GM20000 (cell line): ENCODE data around the gene HOXB1.

Experiments used
- DNase-seq: peaks from one replicate; pipeline ENCODE4 v3.0.0; 2012; ENCODE audit warnings: low spot score
- TF ChIP-seq, protein P1 (sequence below): IDR thresholded peaks from 2 replicates; pipeline ENCODE4 v1.5.1; 2012; ENCODE audit warnings: mild to moderate bottlenecking, control low read depth; ENCODE audit errors: extremely low read depth, missing control alignments

HOXB1 gene

DNA sequence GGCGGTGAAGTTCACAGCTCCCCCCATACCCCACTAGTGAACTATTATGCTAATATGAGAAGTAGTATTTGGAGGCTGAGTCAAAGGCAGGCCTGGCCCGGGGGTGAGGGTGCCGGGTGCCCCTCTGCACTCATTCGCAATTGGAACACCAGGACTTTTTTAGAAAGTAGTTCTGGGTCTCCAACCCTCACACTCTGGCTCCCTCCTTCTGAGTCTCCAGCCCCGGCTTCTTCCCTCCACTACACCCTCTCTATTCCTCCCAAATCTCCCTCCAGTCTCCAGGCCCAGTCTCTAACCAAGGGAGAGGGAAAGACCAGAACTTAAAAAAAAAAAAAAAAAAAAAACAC is 25.4 kb upstream of the HOXB1 start:
- TF ChIP-seq, protein P1, sequence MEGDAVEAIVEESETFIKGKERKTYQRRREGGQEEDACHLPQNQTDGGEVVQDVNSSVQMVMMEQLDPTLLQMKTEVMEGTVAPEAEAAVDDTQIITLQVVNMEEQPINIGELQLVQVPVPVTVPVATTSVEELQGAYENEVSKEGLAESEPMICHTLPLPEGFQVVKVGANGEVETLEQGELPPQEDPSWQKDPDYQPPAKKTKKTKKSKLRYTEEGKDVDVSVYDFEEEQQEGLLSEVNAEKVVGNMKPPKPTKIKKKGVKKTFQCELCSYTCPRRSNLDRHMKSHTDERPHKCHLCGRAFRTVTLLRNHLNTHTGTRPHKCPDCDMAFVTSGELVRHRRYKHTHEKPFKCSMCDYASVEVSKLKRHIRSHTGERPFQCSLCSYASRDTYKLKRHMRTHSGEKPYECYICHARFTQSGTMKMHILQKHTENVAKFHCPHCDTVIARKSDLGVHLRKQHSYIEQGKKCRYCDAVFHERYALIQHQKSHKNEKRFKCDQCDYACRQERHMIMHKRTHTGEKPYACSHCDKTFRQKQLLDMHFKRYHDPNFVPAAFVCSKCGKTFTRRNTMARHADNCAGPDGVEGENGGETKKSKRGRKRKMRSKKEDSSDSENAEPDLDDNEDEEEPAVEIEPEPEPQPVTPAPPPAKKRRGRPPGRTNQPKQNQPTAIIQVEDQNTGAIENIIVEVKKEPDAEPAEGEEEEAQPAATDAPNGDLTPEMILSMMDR = no peak
- DNase-seq = no peak

DNA sequence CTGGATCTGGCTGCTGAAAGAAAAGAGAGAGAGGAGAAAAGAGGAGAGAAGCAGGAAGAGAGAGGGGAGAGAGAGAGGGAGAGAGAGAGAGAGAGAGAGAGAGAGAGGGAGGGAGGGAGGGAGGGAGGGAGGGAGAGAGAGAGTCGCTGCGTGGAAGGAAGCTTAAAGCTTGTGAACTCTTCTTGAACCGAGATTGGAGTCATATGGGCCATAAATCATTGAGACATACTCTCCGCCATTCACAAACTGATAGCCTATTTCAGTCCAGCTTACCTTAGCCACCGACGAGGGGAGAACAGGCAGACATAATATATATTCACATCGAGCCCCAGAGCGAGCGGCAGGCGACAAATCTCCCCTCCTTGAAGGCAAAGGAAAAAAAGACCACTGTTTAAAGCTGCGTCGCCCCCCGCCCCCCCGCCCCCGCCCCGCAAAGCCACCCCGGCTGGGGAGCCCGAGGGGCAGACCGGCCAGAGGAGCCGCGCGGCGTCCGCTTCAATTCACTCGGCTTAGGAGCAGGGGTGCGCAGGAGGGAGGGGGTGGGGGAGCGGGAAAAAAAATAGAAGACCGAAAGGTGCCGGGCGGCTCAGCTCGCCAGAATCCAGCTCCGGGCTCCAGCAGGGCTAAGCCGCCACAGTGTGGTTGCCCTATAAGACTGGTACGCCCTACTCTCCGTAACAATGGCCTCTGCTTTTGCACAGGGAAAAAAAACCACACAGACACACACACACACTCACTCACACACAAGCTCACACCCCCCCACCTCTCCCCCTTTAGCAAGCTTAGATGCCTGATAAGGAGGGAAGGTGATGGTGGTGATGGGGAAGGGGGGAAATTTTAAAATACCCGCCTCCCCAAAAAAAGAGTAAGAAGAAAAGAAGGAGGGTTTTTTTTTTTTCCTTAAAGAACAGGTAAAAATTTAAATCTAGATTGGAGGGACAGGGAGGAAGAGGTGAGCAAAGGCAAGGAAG is 24.7 kb upstream of the HOXB1 start:
- peak; percentile 76 for DNase-seq

DNA sequence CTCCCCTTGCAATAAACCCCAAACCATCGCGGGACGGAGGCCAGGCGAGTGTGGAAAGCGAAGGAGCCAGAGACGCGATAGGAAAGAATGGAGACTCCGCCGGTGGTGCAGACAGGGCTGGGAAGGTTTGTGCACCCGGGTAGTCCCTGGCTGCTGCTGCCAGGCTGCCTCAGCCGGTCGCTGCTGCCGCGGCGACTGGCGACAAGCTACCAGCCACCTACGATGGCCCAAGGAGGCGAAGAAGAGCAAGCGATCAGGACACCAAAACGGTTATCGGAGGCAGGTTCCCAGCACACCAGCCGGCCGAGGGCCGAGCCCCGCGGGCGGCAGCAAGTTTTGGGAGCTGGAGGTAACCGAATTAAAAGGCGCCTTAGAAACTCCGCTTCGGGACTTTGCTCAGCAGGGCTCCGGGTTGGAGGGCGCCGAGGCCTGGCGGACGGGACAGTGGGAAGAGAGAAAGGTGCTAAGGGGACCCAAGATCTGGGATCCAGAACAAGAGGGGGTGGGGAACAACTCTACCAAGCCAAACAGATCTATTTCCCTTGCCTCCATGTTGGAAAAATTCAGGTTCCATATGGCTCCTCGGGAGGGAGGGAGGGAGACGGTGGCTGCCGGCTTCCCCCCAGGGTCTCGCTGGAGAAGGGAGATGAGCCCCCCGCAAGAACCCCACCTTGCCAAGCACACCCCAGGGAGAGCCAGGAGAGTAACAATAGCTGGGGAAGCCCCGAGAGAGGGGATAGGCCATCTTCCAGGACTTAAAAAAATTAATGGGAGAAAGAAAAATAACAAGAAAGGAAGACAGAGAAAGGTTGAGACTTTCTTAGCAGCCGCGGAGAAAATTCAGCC is 23.8 kb upstream of the HOXB1 start:
- TF ChIP-seq, protein P1 = no peak
- no peak for DNase-seq

More for the DNA sequence above, 24.7 kb upstream of the HOXB1 start:
- TF ChIP-seq, protein P1 = no peak

DNA sequence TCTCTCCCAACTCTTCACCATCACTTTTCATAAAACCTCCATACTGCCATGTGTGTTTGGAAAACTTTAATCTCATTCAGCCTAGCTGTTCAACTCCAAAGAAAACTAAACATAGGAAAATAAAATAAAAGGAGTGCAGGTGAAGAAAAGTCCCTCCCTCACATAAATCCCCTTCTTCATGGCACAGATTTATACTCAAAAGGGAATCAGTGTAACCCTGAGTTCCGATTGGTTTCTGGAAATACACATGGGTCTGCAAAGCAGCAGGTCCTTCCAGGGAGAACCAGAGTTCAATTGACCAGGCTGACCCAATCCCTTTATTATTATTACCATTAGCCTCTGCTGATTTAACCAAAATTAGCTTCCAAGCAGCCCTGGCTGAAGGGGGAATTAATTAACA is 23.0 kb upstream of the HOXB1 start:
- TF ChIP-seq, protein P1 = no peak
- no peak for DNase-seq

DNA sequence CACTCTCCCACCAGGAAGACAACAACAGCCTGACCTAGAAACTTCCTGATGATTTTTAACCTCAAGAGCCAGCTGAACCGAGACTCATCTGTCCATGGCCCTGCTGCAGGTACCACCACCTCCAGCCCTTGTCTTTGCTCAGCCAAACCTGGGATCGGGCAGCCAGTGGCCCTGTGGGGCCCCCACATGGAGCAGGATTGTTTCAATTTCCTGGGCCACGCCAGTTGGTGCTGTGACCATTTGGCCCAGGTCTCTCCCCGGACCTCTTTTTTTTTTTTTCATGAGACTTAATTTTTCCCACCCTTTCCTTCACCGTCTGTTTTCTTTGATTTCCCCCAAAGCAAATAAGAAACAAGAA is 22.4 kb upstream of the HOXB1 start:
- TF ChIP-seq, protein P1 = no peak
- DNase-seq = no peak

DNA sequence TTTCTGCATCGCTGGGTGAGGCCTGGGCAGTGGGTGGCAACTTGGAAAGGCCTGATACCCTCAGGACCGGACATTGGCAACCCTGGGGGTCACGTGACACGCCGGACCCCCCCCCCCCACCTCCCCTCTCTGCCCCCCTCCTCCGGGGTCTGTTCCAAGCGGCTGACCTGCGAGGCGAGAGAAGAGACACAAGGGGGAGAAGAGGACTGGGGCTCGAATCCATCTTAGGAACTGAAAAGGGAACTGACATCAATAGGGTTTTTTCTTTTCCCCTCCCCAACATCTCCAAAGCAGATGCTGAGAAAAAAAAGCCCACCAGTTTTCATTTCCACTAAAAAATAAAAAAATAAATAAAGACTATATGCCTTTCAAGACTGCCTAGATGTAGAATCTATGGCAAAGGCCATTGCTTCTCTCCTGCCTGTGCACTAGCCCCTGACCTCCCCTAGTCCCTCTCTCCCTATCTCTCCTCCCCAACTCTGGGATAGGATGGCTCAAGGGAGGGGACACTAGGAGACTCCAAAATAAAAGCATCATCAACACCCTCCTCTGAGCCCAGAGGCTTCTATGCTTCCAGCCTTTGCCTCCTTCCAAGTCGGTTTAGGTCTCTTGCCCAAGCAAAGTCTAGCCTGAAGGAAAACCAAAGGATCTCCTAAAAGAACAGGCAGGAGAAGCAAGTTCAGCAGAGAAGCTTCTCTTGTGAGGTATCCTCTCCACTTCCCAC is 21.8 kb upstream of the HOXB1 start:
- peak; percentile 70 for DNase-seq
- TF ChIP-seq, protein P1 = no peak
